ENCODE measurements around the gene CENPQ.

GRCh38 chr6:49513153-49513989, 50.2 kb downstream of the CENPQ start:
- TF ChIP-seq CTCF (conservative IDR thresholded peaks at IDR 0.05; ENCODE audit: low read depth, low read length): no peak
- no peak for TF ChIP-seq EZH2 (IDR thresholded peaks at IDR 0.05; ENCODE audit: low read length, unreplicated experiment)
